ENCODE measurements around the gene ZNF625.

DNA sequence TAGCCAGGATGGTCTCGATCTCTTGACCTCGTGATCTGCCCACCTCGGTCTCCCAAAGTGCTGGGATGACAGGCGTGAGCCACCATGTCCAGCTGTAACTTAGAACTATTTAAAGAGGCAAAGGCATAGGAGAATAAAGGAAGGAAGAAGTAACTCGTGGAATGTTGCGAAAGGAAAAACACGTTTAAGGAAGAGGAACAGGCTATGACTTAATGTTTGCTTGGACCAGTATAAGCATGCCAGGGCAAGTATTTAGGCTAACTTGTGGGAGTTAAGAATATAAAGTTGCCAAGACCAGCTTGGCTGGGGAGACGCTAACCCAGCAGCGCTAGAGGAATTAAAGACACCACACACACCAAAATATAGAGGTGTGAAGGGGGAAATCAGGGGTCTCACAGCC lies 58.5 kb downstream of the ZNF625 start:
- TF ChIP-seq, protein P1, sequence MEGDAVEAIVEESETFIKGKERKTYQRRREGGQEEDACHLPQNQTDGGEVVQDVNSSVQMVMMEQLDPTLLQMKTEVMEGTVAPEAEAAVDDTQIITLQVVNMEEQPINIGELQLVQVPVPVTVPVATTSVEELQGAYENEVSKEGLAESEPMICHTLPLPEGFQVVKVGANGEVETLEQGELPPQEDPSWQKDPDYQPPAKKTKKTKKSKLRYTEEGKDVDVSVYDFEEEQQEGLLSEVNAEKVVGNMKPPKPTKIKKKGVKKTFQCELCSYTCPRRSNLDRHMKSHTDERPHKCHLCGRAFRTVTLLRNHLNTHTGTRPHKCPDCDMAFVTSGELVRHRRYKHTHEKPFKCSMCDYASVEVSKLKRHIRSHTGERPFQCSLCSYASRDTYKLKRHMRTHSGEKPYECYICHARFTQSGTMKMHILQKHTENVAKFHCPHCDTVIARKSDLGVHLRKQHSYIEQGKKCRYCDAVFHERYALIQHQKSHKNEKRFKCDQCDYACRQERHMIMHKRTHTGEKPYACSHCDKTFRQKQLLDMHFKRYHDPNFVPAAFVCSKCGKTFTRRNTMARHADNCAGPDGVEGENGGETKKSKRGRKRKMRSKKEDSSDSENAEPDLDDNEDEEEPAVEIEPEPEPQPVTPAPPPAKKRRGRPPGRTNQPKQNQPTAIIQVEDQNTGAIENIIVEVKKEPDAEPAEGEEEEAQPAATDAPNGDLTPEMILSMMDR (conservative IDR thresholded peaks at IDR 0.05; ENCODE audit: low read depth in 2 of 2): no peak
- TF ChIP-seq EZH2 (IDR thresholded peaks at IDR 0.05; ENCODE audit: low read depth, unreplicated experiment) (no peak), JUNB (IDR thresholded peaks at IDR 0.05; ENCODE audit: unreplicated experiment) (no peak), EZH2phosphoT487 (IDR thresholded peaks at IDR 0.05; ENCODE audit: unreplicated experiment) (no peak), POLR2AphosphoS5 (IDR thresholded peaks at IDR 0.05; ENCODE audit: low read depth) (no peak), NANOG (IDR thresholded peaks at IDR 0.05; ENCODE audit: borderline replicate concordance) (no peak), STAT1 (IDR thresholded peaks at IDR 0.05; ENCODE audit: unreplicated experiment) (no peak), ZNF114 (CRISPR knock-in tag; IDR thresholded peaks at IDR 0.05) (no peak), CREB1 (CRISPR knock-in tag; IDR thresholded peaks at IDR 0.05; ENCODE audit: low read depth) (no peak), ZNF331 (CRISPR knock-in tag; IDR thresholded peaks at IDR 0.05; ENCODE audit: low read depth) (no peak)
- TF ChIP-seq, protein P2, sequence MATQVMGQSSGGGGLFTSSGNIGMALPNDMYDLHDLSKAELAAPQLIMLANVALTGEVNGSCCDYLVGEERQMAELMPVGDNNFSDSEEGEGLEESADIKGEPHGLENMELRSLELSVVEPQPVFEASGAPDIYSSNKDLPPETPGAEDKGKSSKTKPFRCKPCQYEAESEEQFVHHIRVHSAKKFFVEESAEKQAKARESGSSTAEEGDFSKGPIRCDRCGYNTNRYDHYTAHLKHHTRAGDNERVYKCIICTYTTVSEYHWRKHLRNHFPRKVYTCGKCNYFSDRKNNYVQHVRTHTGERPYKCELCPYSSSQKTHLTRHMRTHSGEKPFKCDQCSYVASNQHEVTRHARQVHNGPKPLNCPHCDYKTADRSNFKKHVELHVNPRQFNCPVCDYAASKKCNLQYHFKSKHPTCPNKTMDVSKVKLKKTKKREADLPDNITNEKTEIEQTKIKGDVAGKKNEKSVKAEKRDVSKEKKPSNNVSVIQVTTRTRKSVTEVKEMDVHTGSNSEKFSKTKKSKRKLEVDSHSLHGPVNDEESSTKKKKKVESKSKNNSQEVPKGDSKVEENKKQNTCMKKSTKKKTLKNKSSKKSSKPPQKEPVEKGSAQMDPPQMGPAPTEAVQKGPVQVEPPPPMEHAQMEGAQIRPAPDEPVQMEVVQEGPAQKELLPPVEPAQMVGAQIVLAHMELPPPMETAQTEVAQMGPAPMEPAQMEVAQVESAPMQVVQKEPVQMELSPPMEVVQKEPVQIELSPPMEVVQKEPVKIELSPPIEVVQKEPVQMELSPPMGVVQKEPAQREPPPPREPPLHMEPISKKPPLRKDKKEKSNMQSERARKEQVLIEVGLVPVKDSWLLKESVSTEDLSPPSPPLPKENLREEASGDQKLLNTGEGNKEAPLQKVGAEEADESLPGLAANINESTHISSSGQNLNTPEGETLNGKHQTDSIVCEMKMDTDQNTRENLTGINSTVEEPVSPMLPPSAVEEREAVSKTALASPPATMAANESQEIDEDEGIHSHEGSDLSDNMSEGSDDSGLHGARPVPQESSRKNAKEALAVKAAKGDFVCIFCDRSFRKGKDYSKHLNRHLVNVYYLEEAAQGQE (IDR thresholded peaks at IDR 0.05; ENCODE audit: unreplicated experiment): no peak
- TF ChIP-seq, protein P3, sequence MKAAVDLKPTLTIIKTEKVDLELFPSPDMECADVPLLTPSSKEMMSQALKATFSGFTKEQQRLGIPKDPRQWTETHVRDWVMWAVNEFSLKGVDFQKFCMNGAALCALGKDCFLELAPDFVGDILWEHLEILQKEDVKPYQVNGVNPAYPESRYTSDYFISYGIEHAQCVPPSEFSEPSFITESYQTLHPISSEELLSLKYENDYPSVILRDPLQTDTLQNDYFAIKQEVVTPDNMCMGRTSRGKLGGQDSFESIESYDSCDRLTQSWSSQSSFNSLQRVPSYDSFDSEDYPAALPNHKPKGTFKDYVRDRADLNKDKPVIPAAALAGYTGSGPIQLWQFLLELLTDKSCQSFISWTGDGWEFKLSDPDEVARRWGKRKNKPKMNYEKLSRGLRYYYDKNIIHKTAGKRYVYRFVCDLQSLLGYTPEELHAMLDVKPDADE (IDR thresholded peaks at IDR 0.05): no peak
